Caco-2 (cell line): ENCODE measurements around the gene SKAP1. TPM values are rescaled to one million over a fixed set of nuclear protein-coding genes. Genes with fewer than 3 reads are reported as not detected.

ENCODE experiments used
- BruUV-seq: library from RNA; stranded (reverse); fragments of 400-500 nt; replicated peaks from 2 replicates; lab custom pipeline; 2021; lab: Mats Ljungman, UMichigan
- CTCF ChIA-PET: fragments of 300-600 bp; sonication (Branson Sonifier 250); formaldehyde crosslinking; loops from one replicate; lab custom pipeline; 2022; ENCODE audit warnings: antibody characterized with exemption; lab: Charles Lee
- POLR2A ChIA-PET: fragments of 300-600 bp; sonication (Branson Sonifier 250); formaldehyde crosslinking; loops from one replicate; lab custom pipeline; 2022; ENCODE audit warnings: antibody characterized with exemption; lab: Charles Lee
- DNase-seq, 2 experiments: peaks; one replicate each; pipeline versions ENCODE4 v3.0.0 to v3.0.0-alpha.2; 2020 to 2022
- H3K27me3 ChIP-seq: replicated peaks from 2 replicates; pipeline ENCODE4 v1.6.0; 2011; ENCODE audit warnings: low read length; ENCODE audit not compliant: control insufficient read depth, insufficient read depth
- H3K36me3 ChIP-seq: 2 replicates; pipeline ENCODE4 v1.5.1; 2011; ENCODE audit warnings: low read length; ENCODE audit not compliant: control insufficient read depth, insufficient read depth
- H3K4me1 ChIP-seq: fragments of 250-450 bp; sonication (Bioruptor Pico); 2 replicates; pipeline ENCODE4 v1.5.1; 2020; ENCODE audit warnings: mild to moderate bottlenecking
- H3K4me3 ChIP-seq: 2 replicates; pipeline ENCODE4 v1.5.1; 2011; ENCODE audit warnings: low read depth, mild to moderate bottlenecking, control low read depth, low read length
- H3K9me3 ChIP-seq: fragments of 250-450 bp; sonication (Bioruptor Pico); 2 replicates; pipeline ENCODE4 v1.5.1; 2020; ENCODE audit warnings: mild to moderate bottlenecking, moderate library complexity
- H3K27ac Mint-ChIP-seq: one replicate; pipeline ENCODE4 v1.8.0; 2022; ENCODE audit warnings: mixed read lengths; ENCODE audit not compliant: unreplicated experiment
- H3K27me3 Mint-ChIP-seq: one replicate; pipeline ENCODE4 v1.8.0; 2022; ENCODE audit warnings: mixed read lengths; ENCODE audit not compliant: insufficient read depth, unreplicated experiment
- H3K36me3 Mint-ChIP-seq: one replicate; pipeline ENCODE4 v1.8.0; 2022; ENCODE audit warnings: mild to moderate bottlenecking, mixed read lengths; ENCODE audit not compliant: insufficient read depth, unreplicated experiment
- H3K4me1 Mint-ChIP-seq: one replicate; pipeline ENCODE4 v1.8.0; 2022; ENCODE audit warnings: low read depth, mixed read lengths; ENCODE audit not compliant: unreplicated experiment
- H3K4me3 Mint-ChIP-seq: one replicate; pipeline ENCODE4 v1.8.0; 2022; ENCODE audit warnings: mild to moderate bottlenecking, moderate library complexity, mixed read lengths; ENCODE audit not compliant: unreplicated experiment
- H3K9me3 Mint-ChIP-seq: one replicate; pipeline ENCODE4 v1.8.0; 2022; ENCODE audit warnings: mixed read lengths; ENCODE audit not compliant: unreplicated experiment
- CTCF ChIP-seq, 2 experiments: fragments of 200-600 bp in 1 of 2; IDR thresholded peaks; 1 replicate in 1 of 2; 2 replicates in 1 of 2; pipeline versions ENCODE4 v1.5.1 to v1.8.0; 2011 to 2022; ENCODE audit warnings: antibody characterized with exemption in 1 of 2, control low read depth in 1 of 2, inconsistent platforms in 1 of 2, low read depth in 1 of 2, low read length in 1 of 2, mild to moderate bottlenecking in 1 of 2, moderate library complexity in 1 of 2; ENCODE audit not compliant: insufficient read depth in 1 of 2, severe bottlenecking in 1 of 2, unreplicated experiment in 1 of 2
- intact Hi-C: fragments of 100-400 bp; cut with micrococcal nuclease; formaldehyde crosslinking; loops from one replicate; pipeline ENCODE4 v1.10.0; 2022; ENCODE audit not compliant: unreplicated experiment
- total RNA-seq: library from RNA; stranded (reverse); gene quantifications from 2 replicates; pipeline ENCODE4 v1.2.3, GENCODE V29; 2022

Gene SKAP1
- total RNA-seq, 1 experiment from 2014 or later = 0.70 TPM

- Mint-ChIP-seq H3K9me3 (no peaks in the 10 kb centered on the region), H3K36me3 (no peaks in the 10 kb centered on the region), H3K4me1 (peaks cover 41% of the 10 kb centered on the region), H3K4me3 (no peak overlapping the region), H3K27ac (no peak overlapping the region), H3K27me3 (no peaks in the 10 kb centered on the region)
- intact Hi-C loops = loop anchor here (2.0 to 5.0 kb wide), 4 partner anchors 44 to 356 kb away; no protein-coding TSS in a partner anchor
- POLR2A ChIA-PET = interaction anchor here (0.5 to 0.9 kb wide), 2 partner anchors 13 to 87 kb away, joined by 3 read pairs; no protein-coding TSS in a partner anchor
- Histone ChIP-seq H3K36me3 (no peaks in the 10 kb centered on the region), H3K9me3 (no peaks in the 10 kb centered on the region), H3K27me3 (no peaks in the 10 kb centered on the region), H3K4me1 (peaks cover 54% of the 10 kb centered on the region), H3K4me3 (no peak overlapping the region)
- no TSS peak for BruUV-seq
- CTCF ChIA-PET = interaction anchor here (0.6 to 6.2 kb wide), 27 partner anchors 11 to 620 kb away, joined by 3 to 88 read pairs (median 4); partner anchors contain the start of gene CDK5RAP3
- DNase-seq = no peak
- TF ChIP-seq CTCF (IDR thresholded peaks at IDR 0.05; ENCODE audit: insufficient read depth in 1 of 2, low read depth in 1 of 2, low read length in 1 of 2, severe bottlenecking in 1 of 2, unreplicated experiment in 1 of 2) = peak; percentile 74 to 77
Measured at GRCh38 chr17:48262982-48263730, 166.9 kb downstream of the SKAP1 start.

- Mint-ChIP-seq H3K9me3 (no peaks in the 10 kb centered on the region), H3K4me3 (no peak overlapping the region), H3K36me3 (no peaks in the 10 kb centered on the region), H3K27me3 (no peaks in the 10 kb centered on the region), H3K4me1 (peaks cover 41% of the 10 kb centered on the region), H3K27ac (peak overlapping the region; percentile 54)
- DNase-seq = peak; percentile 80 to 88
- POLR2A ChIA-PET = no interaction called here
- H3K9me3 ChIP-seq = no peaks in the 10 kb centered on the region
- CTCF ChIA-PET = interaction anchor here (0.6 to 6.2 kb wide), 16 partner anchors 8 to 631 kb away, joined by 3 to 88 read pairs (median 3); partner anchors contain the start of gene ATP5MC1
- TF ChIP-seq CTCF (IDR thresholded peaks at IDR 0.05; ENCODE audit: insufficient read depth in 1 of 2, low read depth in 1 of 2, low read length in 1 of 2, severe bottlenecking in 1 of 2, unreplicated experiment in 1 of 2) = peak; percentile 87 to 90
- intact Hi-C loops = loop anchor here (5.0 kb wide), 2 partner anchors 46 to 196 kb away; no protein-coding TSS in a partner anchor
- BruUV-seq = no TSS peak
- no peaks in the 10 kb centered on the region for H3K27me3 ChIP-seq
- H3K4me1 ChIP-seq = peaks cover 47% of the 10 kb centered on the region
- H3K4me3 ChIP-seq = no peak overlapping the region
- no peaks in the 10 kb centered on the region for H3K36me3 ChIP-seq
Measured at GRCh38 chr17:48261297-48261880, 168.6 kb downstream of the SKAP1 start.

- Mint-ChIP-seq H3K4me3 (no peak overlapping the region), H3K9me3 (no peaks in the 10 kb centered on the region), H3K27ac (no peak overlapping the region), H3K27me3 (no peaks in the 10 kb centered on the region), H3K4me1 (peaks cover 34% of the 10 kb centered on the region), H3K36me3 (no peaks in the 10 kb centered on the region)
- no peak overlapping the region for H3K4me3 ChIP-seq
- no peaks in the 10 kb centered on the region for H3K36me3 ChIP-seq
- ChIA-PET CTCF (interaction anchor here (0.5 to 2.5 kb wide), 38 partner anchors 9 to 625 kb away, joined by 3 to 44 read pairs (median 4); partner anchors contain the start of gene SNX11), POLR2A (interaction anchor here (0.6 to 1.2 kb wide), 4 partner anchors 13 to 367 kb away, joined by 3 to 6 read pairs (median 3); partner anchors contain the start of genes HOXB9 and PNPO)
- H3K27me3 ChIP-seq = no peaks in the 10 kb centered on the region
- no TSS peak for BruUV-seq
- peaks cover 33% of the 10 kb centered on the region for H3K4me1 ChIP-seq
- intact Hi-C loops = loop anchor here (1.0 to 5.0 kb wide), 7 partner anchors 15 to 198 kb away; no protein-coding TSS in a partner anchor
- peak; percentile 95 to 97 for TF ChIP-seq CTCF (IDR thresholded peaks at IDR 0.05; ENCODE audit: insufficient read depth in 1 of 2, low read depth in 1 of 2, low read length in 1 of 2, severe bottlenecking in 1 of 2, unreplicated experiment in 1 of 2)
- peak in 1 of 2 experiments; percentile 70 for DNase-seq
- H3K9me3 ChIP-seq = no peaks in the 10 kb centered on the region
Measured at GRCh38 chr17:48259694-48260291, 170.2 kb downstream of the SKAP1 start.
